IPS DF 4.7 (cell line): ENCODE data around the gene CREBBP.

Experiments
- DNase-seq: peaks from one replicate; pipeline ENCODE4 v3.0.0-alpha.2; 2013; ENCODE audit warnings: low spot score; ENCODE audit errors: extremely low read depth

CREBBP gene

GRCh38 chr16:3767333-3767986, 113.1 kb downstream of the CREBBP start:
- DNase-seq = no peak

- no peak for DNase-seq
Observed at GRCh38 chr16:3766177-3766576, 114.3 kb downstream of the CREBBP start.

- no peak for DNase-seq
Observed at GRCh38 chr16:3764409-3764808, 116.1 kb downstream of the CREBBP start.

GRCh38 chr16:3762107-3762750, 118.3 kb downstream of the CREBBP start:
- no peak for DNase-seq

- no peak for DNase-seq
Observed at GRCh38 chr16:3761375-3762106, 119.0 kb downstream of the CREBBP start.

- DNase-seq = no peak
Observed at GRCh38 chr16:3760518-3760917, 120.0 kb downstream of the CREBBP start.

GRCh38 chr16:3759736-3760135, 120.8 kb downstream of the CREBBP start:
- no peak for DNase-seq

- no peak for DNase-seq
Observed at GRCh38 chr16:3756113-3756512, 124.4 kb downstream of the CREBBP start.

- no peak for DNase-seq
Observed at GRCh38 chr16:3755249-3755648, 125.3 kb downstream of the CREBBP start.

- no peak for DNase-seq
Observed at GRCh38 chr16:3754772-3755171, 125.7 kb downstream of the CREBBP start.

- DNase-seq = no peak
Observed at GRCh38 chr16:3754081-3754703, 126.3 kb downstream of the CREBBP start.

- no peak for DNase-seq
Observed at GRCh38 chr16:3752984-3753383, 127.5 kb downstream of the CREBBP start.

GRCh38 chr16:3751878-3752277, 128.6 kb downstream of the CREBBP start:
- DNase-seq = no peak

GRCh38 chr16:3748307-3748706, 132.2 kb downstream of the CREBBP start:
- DNase-seq = no peak

GRCh38 chr16:3745751-3746355, 134.7 kb downstream of the CREBBP start:
- no peak for DNase-seq

GRCh38 chr16:3744018-3744417, 136.5 kb downstream of the CREBBP start:
- DNase-seq = no peak

- DNase-seq = no peak
Observed at GRCh38 chr16:3740934-3741333, 139.6 kb downstream of the CREBBP start.

- no peak for DNase-seq
Observed at GRCh38 chr16:3740186-3740585, 140.3 kb downstream of the CREBBP start.

GRCh38 chr16:3739636-3740035, 140.9 kb downstream of the CREBBP start:
- DNase-seq = no peak

- DNase-seq = no peak
Observed at GRCh38 chr16:3738541-3738940, 142.0 kb downstream of the CREBBP start.

- DNase-seq = no peak
Observed at GRCh38 chr16:3738128-3738527, 142.4 kb downstream of the CREBBP start.

- DNase-seq = no peak
Observed at GRCh38 chr16:3737181-3737580, 143.3 kb downstream of the CREBBP start.
